Kidney epithelial cell (primary cell): Measurements from ENCODE around the gene TRAPPC12. TPM values are rescaled to one million over a fixed set of nuclear protein-coding genes. Genes with fewer than 3 reads are reported as not detected.

Experiments used
- DNase-seq: peaks from one replicate; pipeline ENCODE4 v3.0.0-alpha.2; 2010; ENCODE audit warnings: low read depth
- H3K27me3 ChIP-seq: 2 replicates; pipeline ENCODE4 v1.6.0; 2011; ENCODE audit warnings: low read length; ENCODE audit not compliant: control insufficient read depth, insufficient read depth
- H3K36me3 ChIP-seq: 2 replicates; pipeline ENCODE4 v1.5.1; 2011; ENCODE audit warnings: low read length; ENCODE audit not compliant: control insufficient read depth, insufficient read depth
- H3K4me3 ChIP-seq: 2 replicates; pipeline ENCODE4 v1.5.1; 2011; ENCODE audit warnings: low read depth, mild to moderate bottlenecking, control low read depth, low read length
- CTCF ChIP-seq: IDR thresholded peaks from 2 replicates; pipeline ENCODE4 v1.5.1; 2011; ENCODE audit warnings: mild to moderate bottlenecking, moderate library complexity, low read length, control low read depth, inconsistent platforms; ENCODE audit not compliant: insufficient read depth, poor library complexity, severe bottlenecking
- total RNA-seq: library from RNA; depleted of rRNA; stranded (reverse); fragments of >200 nt; gene quantifications from 2 replicates; pipeline ENCODE4 v1.2.3, GENCODE V29; 2015

Gene TRAPPC12
- total RNA-seq, 1 donor from 2014 or later: 47.7 TPM

GRCh38 chr2:3462493-3463104 lies 83.1 kb downstream of the TRAPPC12 start:
- no peak for DNase-seq
- Histone ChIP-seq H3K36me3 (no peaks in the 10 kb centered on the region), H3K27me3 (no peaks in the 10 kb centered on the region), H3K4me3 (no peak overlapping the region)
- no peak for TF ChIP-seq CTCF

- Histone ChIP-seq H3K36me3 (no peaks in the 10 kb centered on the region), H3K4me3 (no peak overlapping the region), H3K27me3 (no peaks in the 10 kb centered on the region)
- no peak for TF ChIP-seq CTCF
- no peak for DNase-seq
Measured at GRCh38 chr2:3463186-3463835, 83.8 kb downstream of the TRAPPC12 start.

DNA sequence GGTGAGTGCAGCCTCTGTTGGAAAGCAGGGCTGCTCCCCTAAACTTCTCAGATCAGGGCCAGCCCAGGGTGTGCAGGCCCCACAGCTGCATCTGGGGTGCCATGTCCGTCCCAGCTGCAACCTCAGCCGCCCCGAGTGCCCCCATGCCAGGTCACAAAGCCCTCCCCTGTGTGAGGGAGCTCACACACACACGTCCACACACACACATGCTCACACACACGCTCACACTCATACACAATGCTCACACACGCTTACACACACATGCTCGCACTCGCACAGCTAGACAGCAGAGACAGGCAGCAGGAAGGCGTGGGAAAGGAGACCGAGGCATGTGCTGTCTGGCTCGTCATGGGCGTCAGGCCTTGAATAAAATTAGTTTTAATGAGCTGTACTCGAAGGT lies 84.5 kb downstream of the TRAPPC12 start:
- no peak for TF ChIP-seq CTCF
- Histone ChIP-seq H3K36me3 (no peaks in the 10 kb centered on the region), H3K27me3 (no peaks in the 10 kb centered on the region), H3K4me3 (no peak overlapping the region)
- DNase-seq: no peak

GRCh38 chr2:3464401-3465005 lies 85.0 kb downstream of the TRAPPC12 start:
- no peak for TF ChIP-seq CTCF
- H3K36me3 ChIP-seq: no peaks in the 10 kb centered on the region
- no peaks in the 10 kb centered on the region for H3K27me3 ChIP-seq
- H3K4me3 ChIP-seq: no peak overlapping the region
- DNase-seq: no peak

DNA sequence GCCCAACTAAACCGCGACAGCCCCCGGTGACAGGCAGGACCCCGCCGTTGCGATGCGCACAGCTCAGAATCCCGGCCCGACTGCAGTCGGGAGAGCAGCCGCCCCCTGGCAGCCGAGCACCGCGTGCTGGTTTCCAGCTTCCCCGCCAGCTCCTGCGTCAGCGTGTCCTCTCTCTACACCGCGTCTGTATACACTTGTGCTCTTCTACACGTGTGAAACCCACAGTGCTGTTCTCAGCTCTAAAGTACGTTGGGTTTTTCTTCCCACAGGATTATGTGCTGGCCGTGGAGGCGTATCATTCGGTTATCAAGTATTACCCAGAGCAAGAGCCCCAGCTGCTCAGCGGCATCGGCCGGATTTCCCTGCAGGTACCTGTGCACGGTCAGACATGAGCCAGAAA lies 85.8 kb downstream of the TRAPPC12 start:
- H3K27me3 ChIP-seq: no peaks in the 10 kb centered on the region
- no peak for TF ChIP-seq CTCF
- no peaks in the 10 kb centered on the region for H3K36me3 ChIP-seq
- no peak for DNase-seq
- H3K4me3 ChIP-seq: no peak overlapping the region
